ENCODE data around the gene PPP3R1.
A peak's percentile ranks its signal among the peaks of the same experiment; 100 is the strongest.

The PPP3R1 gene

DNA sequence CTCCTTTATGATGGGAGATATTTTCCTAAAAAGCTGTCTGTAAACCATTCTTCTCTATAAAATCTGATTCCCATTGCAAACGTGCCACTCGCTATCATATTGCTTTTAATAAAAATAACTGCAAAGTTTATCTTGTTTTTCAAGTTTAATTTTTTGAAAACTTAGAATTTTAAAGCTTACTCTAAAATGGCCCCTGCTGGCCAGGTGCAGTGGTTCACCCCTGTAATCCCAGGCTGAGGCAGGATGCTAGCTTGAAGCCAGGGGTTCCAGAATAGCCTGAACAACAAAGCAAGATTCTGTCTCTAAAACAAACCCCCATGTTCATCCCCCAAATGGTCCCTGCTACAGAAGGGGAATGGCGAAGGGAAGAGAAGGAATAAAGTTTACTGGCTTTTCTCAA lies 41.9 kb upstream of the PPP3R1 start:
- Histone ChIP-seq H3K9me2 (replicated peaks; ENCODE audit: low read depth, low read length) (no peaks in the 10 kb centered on the region), H3K4me2 (ENCODE audit: low read depth, low read length, poor library complexity, severe bottlenecking) (no peak overlapping the region), H4K20me1 (ENCODE audit: insufficient read depth, low read length, poor library complexity, severe bottlenecking) (no peaks in the 10 kb centered on the region), H3K36me3 (ENCODE audit: insufficient read depth, low read length) (no peaks in the 10 kb centered on the region), H3F3A (ENCODE audit: low read depth) (no peaks in the 10 kb centered on the region), H3K9me3 (ENCODE audit: insufficient read depth, low read depth, low read length) (no peaks in the 10 kb centered on the region), H3K27me3 (ENCODE audit: insufficient read depth, low read length, poor library complexity, severe bottlenecking) (no peaks in the 10 kb centered on the region), H3K4me1 (ENCODE audit: insufficient read depth, low read length, poor library complexity, severe bottlenecking) (peaks cover 9% of the 10 kb centered on the region), H3K4me3 (ENCODE audit: low read length, poor library complexity, severe bottlenecking) (no peak overlapping the region), H3K9ac (ENCODE audit: low read depth, low read length, poor library complexity, severe bottlenecking) (no peak overlapping the region), H2AFZ (ENCODE audit: low read length) (no peak overlapping the region), H3K79me2 (ENCODE audit: insufficient read depth, low read length) (no peaks in the 10 kb centered on the region)
- TF ChIP-seq EZH2phosphoT487 (IDR thresholded peaks at IDR 0.05; ENCODE audit: borderline replicate concordance), result no peak
- TF ChIP-seq, protein P1, sequence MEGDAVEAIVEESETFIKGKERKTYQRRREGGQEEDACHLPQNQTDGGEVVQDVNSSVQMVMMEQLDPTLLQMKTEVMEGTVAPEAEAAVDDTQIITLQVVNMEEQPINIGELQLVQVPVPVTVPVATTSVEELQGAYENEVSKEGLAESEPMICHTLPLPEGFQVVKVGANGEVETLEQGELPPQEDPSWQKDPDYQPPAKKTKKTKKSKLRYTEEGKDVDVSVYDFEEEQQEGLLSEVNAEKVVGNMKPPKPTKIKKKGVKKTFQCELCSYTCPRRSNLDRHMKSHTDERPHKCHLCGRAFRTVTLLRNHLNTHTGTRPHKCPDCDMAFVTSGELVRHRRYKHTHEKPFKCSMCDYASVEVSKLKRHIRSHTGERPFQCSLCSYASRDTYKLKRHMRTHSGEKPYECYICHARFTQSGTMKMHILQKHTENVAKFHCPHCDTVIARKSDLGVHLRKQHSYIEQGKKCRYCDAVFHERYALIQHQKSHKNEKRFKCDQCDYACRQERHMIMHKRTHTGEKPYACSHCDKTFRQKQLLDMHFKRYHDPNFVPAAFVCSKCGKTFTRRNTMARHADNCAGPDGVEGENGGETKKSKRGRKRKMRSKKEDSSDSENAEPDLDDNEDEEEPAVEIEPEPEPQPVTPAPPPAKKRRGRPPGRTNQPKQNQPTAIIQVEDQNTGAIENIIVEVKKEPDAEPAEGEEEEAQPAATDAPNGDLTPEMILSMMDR (conservative IDR thresholded peaks at IDR 0.05; ENCODE audit: low read length), result peak; percentile 20

DNA sequence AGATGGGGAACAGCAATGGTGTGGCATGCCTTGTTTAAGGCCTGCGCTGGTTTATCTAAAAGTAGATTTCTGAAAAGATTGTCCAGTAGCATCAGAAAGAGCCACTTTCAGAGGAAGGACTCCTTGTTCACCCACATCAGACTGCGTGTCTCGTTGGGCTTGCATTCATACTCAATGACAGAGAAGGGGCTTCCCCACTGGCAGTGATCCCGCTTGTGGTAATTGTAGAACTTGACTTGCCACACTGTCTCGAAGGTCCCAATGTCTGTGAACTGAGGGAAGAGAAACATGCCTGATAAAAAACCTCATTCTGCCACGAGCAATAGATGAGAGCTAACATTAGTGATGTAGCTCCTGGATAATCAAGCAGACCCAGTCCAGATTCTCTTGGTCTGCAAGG lies 41.4 kb upstream of the PPP3R1 start:
- Histone ChIP-seq H3K9me3 (ENCODE audit: insufficient read depth, low read depth, low read length) (no peaks in the 10 kb centered on the region), H3K4me3 (ENCODE audit: low read length, poor library complexity, severe bottlenecking) (no peak overlapping the region), H3K4me2 (ENCODE audit: low read depth, low read length, poor library complexity, severe bottlenecking) (no peak overlapping the region), H3K79me2 (ENCODE audit: insufficient read depth, low read length) (no peaks in the 10 kb centered on the region), H3F3A (ENCODE audit: low read depth) (no peaks in the 10 kb centered on the region), H3K9ac (ENCODE audit: low read depth, low read length, poor library complexity, severe bottlenecking) (no peak overlapping the region), H2AFZ (ENCODE audit: low read length) (no peak overlapping the region), H3K36me3 (ENCODE audit: insufficient read depth, low read length) (no peaks in the 10 kb centered on the region), H3K9me2 (replicated peaks; ENCODE audit: low read depth, low read length) (no peaks in the 10 kb centered on the region), H3K27me3 (ENCODE audit: insufficient read depth, low read length, poor library complexity, severe bottlenecking) (no peaks in the 10 kb centered on the region), H3K4me1 (ENCODE audit: insufficient read depth, low read length, poor library complexity, severe bottlenecking) (peaks cover 9% of the 10 kb centered on the region), H4K20me1 (ENCODE audit: insufficient read depth, low read length, poor library complexity, severe bottlenecking) (no peaks in the 10 kb centered on the region)
- TF ChIP-seq EZH2phosphoT487 (IDR thresholded peaks at IDR 0.05; ENCODE audit: borderline replicate concordance), result no peak
- TF ChIP-seq, protein P1 (conservative IDR thresholded peaks at IDR 0.05; ENCODE audit: low read length), result no peak

DNA sequence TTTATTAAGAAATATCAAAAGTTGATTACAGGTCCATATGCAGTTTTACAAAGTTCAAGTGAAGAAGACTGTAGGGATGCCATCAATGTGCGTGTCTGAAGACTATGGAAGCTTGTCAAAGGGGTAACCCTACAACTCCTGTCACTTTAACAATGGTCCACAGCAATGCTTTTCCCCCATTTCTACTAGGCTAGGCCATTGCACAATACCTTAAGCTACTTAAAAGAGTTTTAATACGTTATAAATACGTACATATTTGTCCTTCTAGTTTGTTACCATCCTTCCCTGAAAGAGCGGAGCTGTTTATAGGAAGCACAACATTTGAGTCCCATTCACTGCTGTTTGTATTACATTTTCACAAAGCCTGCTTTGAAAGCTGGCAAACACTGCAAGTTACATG lies 40.7 kb upstream of the PPP3R1 start:
- Histone ChIP-seq H2AFZ (ENCODE audit: low read length) (no peak overlapping the region), H3K4me3 (ENCODE audit: low read length, poor library complexity, severe bottlenecking) (no peak overlapping the region), H3K9me3 (ENCODE audit: insufficient read depth, low read depth, low read length) (no peaks in the 10 kb centered on the region), H3K9me2 (replicated peaks; ENCODE audit: low read depth, low read length) (no peaks in the 10 kb centered on the region), H3K4me2 (ENCODE audit: low read depth, low read length, poor library complexity, severe bottlenecking) (no peak overlapping the region), H3K27me3 (ENCODE audit: insufficient read depth, low read length, poor library complexity, severe bottlenecking) (no peaks in the 10 kb centered on the region), H3K9ac (ENCODE audit: low read depth, low read length, poor library complexity, severe bottlenecking) (no peak overlapping the region), H4K20me1 (ENCODE audit: insufficient read depth, low read length, poor library complexity, severe bottlenecking) (no peaks in the 10 kb centered on the region), H3K79me2 (ENCODE audit: insufficient read depth, low read length) (no peaks in the 10 kb centered on the region), H3F3A (ENCODE audit: low read depth) (no peaks in the 10 kb centered on the region), H3K36me3 (ENCODE audit: insufficient read depth, low read length) (no peaks in the 10 kb centered on the region), H3K4me1 (ENCODE audit: insufficient read depth, low read length, poor library complexity, severe bottlenecking) (peaks cover 9% of the 10 kb centered on the region)
- no peak for TF ChIP-seq EZH2phosphoT487 (IDR thresholded peaks at IDR 0.05; ENCODE audit: borderline replicate concordance)

DNA sequence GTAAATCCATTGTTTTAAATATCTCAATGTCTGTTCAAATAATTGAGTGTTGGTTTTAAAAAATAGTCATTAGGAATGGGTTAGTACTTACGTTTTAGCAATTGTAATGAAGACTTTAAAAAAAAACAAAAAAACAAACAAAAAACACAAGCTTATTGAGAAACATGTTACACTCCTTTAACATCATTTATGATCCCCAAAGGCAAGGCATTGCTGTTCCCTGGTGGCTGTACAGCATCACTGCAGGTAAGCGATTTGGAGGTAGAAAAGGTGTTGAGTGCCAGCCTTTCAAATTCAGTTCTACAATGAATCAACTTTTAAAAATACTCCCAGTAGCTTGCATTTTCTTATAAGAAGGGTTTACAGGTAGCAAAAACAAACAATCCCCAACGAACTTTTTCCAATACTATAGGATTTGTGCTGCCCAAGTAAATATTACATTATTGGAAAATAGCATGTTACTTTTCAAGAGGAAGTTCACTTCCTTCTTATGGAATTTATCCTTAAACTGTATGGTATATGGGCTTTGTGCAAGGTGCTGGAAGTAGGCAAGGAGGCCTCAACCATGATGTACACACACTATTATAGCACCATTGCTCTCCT lies 39.9 kb upstream of the PPP3R1 start:
- H3K4me2 ChIP-seq (ENCODE audit: low read depth, low read length, poor library complexity, severe bottlenecking), result no peak overlapping the region
- TF ChIP-seq EZH2phosphoT487 (IDR thresholded peaks at IDR 0.05; ENCODE audit: borderline replicate concordance), result no peak
- TF ChIP-seq, protein P1 (conservative IDR thresholded peaks at IDR 0.05; ENCODE audit: low read length), result peak; percentile 92

More for the DNA sequence above, 39.9 kb upstream of the PPP3R1 start:
- H2AFZ ChIP-seq (ENCODE audit: low read length), result no peak overlapping the region
- no peaks in the 10 kb centered on the region for H3F3A ChIP-seq (ENCODE audit: low read depth)
- no peak overlapping the region for H3K4me3 ChIP-seq (ENCODE audit: low read length, poor library complexity, severe bottlenecking)
- no peak overlapping the region for H3K9ac ChIP-seq (ENCODE audit: low read depth, low read length, poor library complexity, severe bottlenecking)
- H3K9me3 ChIP-seq (ENCODE audit: insufficient read depth, low read depth, low read length), result no peaks in the 10 kb centered on the region
- no peaks in the 10 kb centered on the region for H3K36me3 ChIP-seq (ENCODE audit: insufficient read depth, low read length)
- no peaks in the 10 kb centered on the region for H3K79me2 ChIP-seq (ENCODE audit: insufficient read depth, low read length)
- no peaks in the 10 kb centered on the region for H3K27me3 ChIP-seq (ENCODE audit: insufficient read depth, low read length, poor library complexity, severe bottlenecking)
- peaks cover 9% of the 10 kb centered on the region for H3K4me1 ChIP-seq (ENCODE audit: insufficient read depth, low read length, poor library complexity, severe bottlenecking)
- H3K9me2 ChIP-seq (replicated peaks; ENCODE audit: low read depth, low read length), result no peaks in the 10 kb centered on the region
- no peaks in the 10 kb centered on the region for H4K20me1 ChIP-seq (ENCODE audit: insufficient read depth, low read length, poor library complexity, severe bottlenecking)
